Measurements from ENCODE around the gene NRCAM. TPM values are rescaled to one million over a fixed set of nuclear protein-coding genes. Genes with fewer than 3 reads are reported as not detected.

Gene NRCAM
- total RNA-seq, 4 donors from 2014 or later, result 1.3 to 4.7 (median 2.2) TPM

GRCh38 chr7:108442039-108442568 lies 14.1 kb downstream of the NRCAM start:
- Histone ChIP-seq H3K27ac (no peak overlapping the region), H3K9me3 (no peaks in the 10 kb centered on the region)
- 79 to 84% methylated on average over 2 to 3 of the region's 5 CpGs for WGBS, 2 donors (ENCODE audit: low coverage in 1 of 2)

GRCh38 chr7:108441392-108441955 lies 14.8 kb downstream of the NRCAM start:
- H3K4me3 ChIP-seq, result no peak overlapping the region
- no peak overlapping the region for H3K27ac ChIP-seq
- H3K9me3 ChIP-seq, result no peaks in the 10 kb centered on the region
- H3K36me3 ChIP-seq, result no peaks in the 10 kb centered on the region
- 66 to 73% methylated on average over 4 of the region's 4 CpGs for WGBS, 2 donors (ENCODE audit: low coverage in 1 of 2)
- TF ChIP-seq POLR2A (IDR thresholded peaks at IDR 0.05) (no peak), POLR2AphosphoS5 (IDR thresholded peaks at IDR 0.05) (no peak), EP300 (IDR thresholded peaks at IDR 0.05) (no peak), CTCF (IDR thresholded peaks at IDR 0.05) (no peak)
- ATAC-seq, result no peak
- H3K4me1 ChIP-seq, result no peaks in the 10 kb centered on the region
- no peaks in the 10 kb centered on the region for H3K27me3 ChIP-seq

More at GRCh38 chr7:108442039-108442568, 14.1 kb downstream of the NRCAM start:
- H3K27me3 ChIP-seq, result no peaks in the 10 kb centered on the region
- ATAC-seq, result no peak
- TF ChIP-seq CTCF (IDR thresholded peaks at IDR 0.05) (no peak), EP300 (IDR thresholded peaks at IDR 0.05) (no peak), POLR2A (IDR thresholded peaks at IDR 0.05) (no peak), POLR2AphosphoS5 (IDR thresholded peaks at IDR 0.05) (no peak)
- no peaks in the 10 kb centered on the region for H3K36me3 ChIP-seq
- no peak overlapping the region for H3K4me3 ChIP-seq
- no peaks in the 10 kb centered on the region for H3K4me1 ChIP-seq

GRCh38 chr7:108440613-108441012 lies 15.6 kb downstream of the NRCAM start:
- 57 to 70% methylated on average over 2 to 3 of the region's 3 CpGs for WGBS, 2 donors (ENCODE audit: low coverage in 1 of 2)
- no peaks in the 10 kb centered on the region for H3K9me3 ChIP-seq
- H3K27me3 ChIP-seq, result no peaks in the 10 kb centered on the region
- no peak overlapping the region for H3K4me3 ChIP-seq
- H3K4me1 ChIP-seq, result no peaks in the 10 kb centered on the region
- ATAC-seq, result no peak
- no peaks in the 10 kb centered on the region for H3K36me3 ChIP-seq
- no peak for TF ChIP-seq CTCF (IDR thresholded peaks at IDR 0.05)
- TF ChIP-seq EP300 (IDR thresholded peaks at IDR 0.05), result no peak
- no peak for TF ChIP-seq POLR2AphosphoS5 (IDR thresholded peaks at IDR 0.05)
- no peak overlapping the region for H3K27ac ChIP-seq

DNA sequence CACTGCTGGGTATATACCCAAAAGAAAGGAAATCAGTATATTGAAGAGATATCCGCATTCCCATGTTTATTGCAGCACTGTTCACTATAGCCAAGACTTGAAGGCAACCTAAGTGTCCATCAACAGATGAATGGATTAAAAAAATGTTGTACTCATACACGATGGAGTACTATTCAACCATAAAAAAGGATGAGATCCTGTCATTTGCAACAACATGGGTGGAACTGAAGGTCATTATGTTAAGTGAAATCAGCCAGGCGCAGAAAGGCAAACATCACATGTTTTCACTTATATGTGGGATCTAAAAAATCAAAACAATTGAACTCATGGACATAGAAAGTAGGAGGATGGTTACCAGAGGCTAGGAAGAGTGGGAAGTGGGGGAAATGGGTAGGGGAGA lies 19.3 kb downstream of the NRCAM start:
- no peak for ATAC-seq
- no peak for TF ChIP-seq POLR2AphosphoS5 (IDR thresholded peaks at IDR 0.05)
- TF ChIP-seq CTCF (IDR thresholded peaks at IDR 0.05), result no peak
- no peak for TF ChIP-seq POLR2A (IDR thresholded peaks at IDR 0.05)
- no peak for TF ChIP-seq EP300 (IDR thresholded peaks at IDR 0.05)
- H3K9me3 ChIP-seq, result no peaks in the 10 kb centered on the region
- no peak overlapping the region for H3K4me3 ChIP-seq
- 90 to 100% methylated on average over 1 to 3 of the region's 3 CpGs for WGBS, 2 donors (ENCODE audit: low coverage in 1 of 2)
- H3K27ac ChIP-seq, result no peak overlapping the region
- H3K36me3 ChIP-seq, result no peaks in the 10 kb centered on the region
- H3K27me3 ChIP-seq, result no peaks in the 10 kb centered on the region
- no peaks in the 10 kb centered on the region for H3K4me1 ChIP-seq

- Histone ChIP-seq H3K9me3 (no peaks in the 10 kb centered on the region), H3K4me1 (no peaks in the 10 kb centered on the region), H3K27me3 (no peaks in the 10 kb centered on the region), H3K4me3 (no peak overlapping the region), H3K27ac (no peak overlapping the region), H3K36me3 (no peaks in the 10 kb centered on the region)
- no peak for ATAC-seq
- no peak for TF ChIP-seq EP300 (IDR thresholded peaks at IDR 0.05)
- TF ChIP-seq POLR2AphosphoS5 (IDR thresholded peaks at IDR 0.05), result no peak
- no peak for TF ChIP-seq CTCF (IDR thresholded peaks at IDR 0.05)
- TF ChIP-seq POLR2A (IDR thresholded peaks at IDR 0.05), result no peak
- 62 to 67% methylated on average over 2 of the region's 2 CpGs for WGBS, 2 donors (ENCODE audit: low coverage in 1 of 2)
Observed at GRCh38 chr7:108434010-108434409, 22.2 kb downstream of the NRCAM start.

Data from gastroesophageal sphincter (tissue), 4 donors.